ENCODE data around the gene TRIM24.

Gene TRIM24

DNA sequence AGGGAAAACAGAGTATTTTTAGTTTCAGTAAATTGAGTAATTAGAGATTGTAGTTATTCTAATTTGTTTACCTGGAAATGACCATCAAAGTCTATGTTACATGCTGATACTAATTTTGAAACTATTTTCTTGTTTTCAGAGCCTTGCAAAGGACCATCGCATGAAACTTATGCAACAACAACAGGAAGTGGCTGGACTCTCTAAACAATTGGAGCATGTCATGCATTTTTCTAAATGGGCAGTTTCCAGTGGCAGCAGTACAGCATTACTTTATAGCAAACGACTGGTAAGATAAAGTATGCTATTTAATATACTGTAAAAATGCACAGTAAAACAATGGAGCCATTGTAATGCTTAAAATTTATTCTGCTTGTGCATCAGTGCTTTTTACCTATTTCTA is 78.5 kb downstream of the TRIM24 start:
- Histone ChIP-seq H3K4me1 (no peaks in the 10 kb centered on the region), H3K27me3 (no peaks in the 10 kb centered on the region), H3K36me3 (peaks cover 48% of the 10 kb centered on the region), H3K9me3 (no peaks in the 10 kb centered on the region), H3K4me3 (ENCODE audit: low read depth, low read length) (no peak overlapping the region)
- no peak for DNase-seq
- TF ChIP-seq, protein P1, sequence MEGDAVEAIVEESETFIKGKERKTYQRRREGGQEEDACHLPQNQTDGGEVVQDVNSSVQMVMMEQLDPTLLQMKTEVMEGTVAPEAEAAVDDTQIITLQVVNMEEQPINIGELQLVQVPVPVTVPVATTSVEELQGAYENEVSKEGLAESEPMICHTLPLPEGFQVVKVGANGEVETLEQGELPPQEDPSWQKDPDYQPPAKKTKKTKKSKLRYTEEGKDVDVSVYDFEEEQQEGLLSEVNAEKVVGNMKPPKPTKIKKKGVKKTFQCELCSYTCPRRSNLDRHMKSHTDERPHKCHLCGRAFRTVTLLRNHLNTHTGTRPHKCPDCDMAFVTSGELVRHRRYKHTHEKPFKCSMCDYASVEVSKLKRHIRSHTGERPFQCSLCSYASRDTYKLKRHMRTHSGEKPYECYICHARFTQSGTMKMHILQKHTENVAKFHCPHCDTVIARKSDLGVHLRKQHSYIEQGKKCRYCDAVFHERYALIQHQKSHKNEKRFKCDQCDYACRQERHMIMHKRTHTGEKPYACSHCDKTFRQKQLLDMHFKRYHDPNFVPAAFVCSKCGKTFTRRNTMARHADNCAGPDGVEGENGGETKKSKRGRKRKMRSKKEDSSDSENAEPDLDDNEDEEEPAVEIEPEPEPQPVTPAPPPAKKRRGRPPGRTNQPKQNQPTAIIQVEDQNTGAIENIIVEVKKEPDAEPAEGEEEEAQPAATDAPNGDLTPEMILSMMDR (IDR thresholded peaks at IDR 0.05; ENCODE audit: low read depth, low read length) = no peak

DNA sequence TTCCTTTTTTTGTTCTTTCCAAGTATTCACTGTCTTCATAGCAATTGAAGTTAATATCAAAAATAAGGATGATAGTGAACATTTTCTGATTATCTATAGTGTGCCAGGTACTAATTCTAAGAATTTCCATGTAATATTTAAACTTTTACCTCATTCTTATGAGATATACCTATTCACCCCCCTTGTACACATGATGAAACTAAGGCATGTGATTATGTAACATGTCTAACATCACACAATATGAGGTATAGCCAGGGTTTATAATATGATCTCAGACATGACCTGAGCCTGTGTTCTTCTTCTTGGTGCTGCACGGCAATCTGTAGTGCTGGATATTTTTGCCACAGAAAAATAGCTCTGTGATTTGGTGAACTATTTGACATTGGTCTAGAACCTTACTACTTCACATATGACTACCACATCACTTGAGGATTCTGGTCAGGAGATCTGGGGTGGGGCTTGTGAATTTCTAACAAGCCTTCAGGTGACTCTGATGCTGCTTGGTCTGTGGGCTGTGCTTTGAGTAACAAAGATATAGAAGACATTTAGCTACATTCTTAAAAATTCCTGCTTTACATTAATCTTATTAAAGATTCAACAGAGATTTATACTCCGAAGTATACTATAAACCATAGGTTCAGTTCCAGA is 79.1 kb downstream of the TRIM24 start:
- H3K36me3 ChIP-seq = peaks cover 53% of the 10 kb centered on the region
- no peak for DNase-seq
- TF ChIP-seq, protein P1 (IDR thresholded peaks at IDR 0.05; ENCODE audit: low read depth, low read length) = no peak
- H3K4me3 ChIP-seq (ENCODE audit: low read depth, low read length) = no peak overlapping the region
- no peaks in the 10 kb centered on the region for H3K27me3 ChIP-seq
- H3K4me1 ChIP-seq = no peaks in the 10 kb centered on the region
- no peaks in the 10 kb centered on the region for H3K9me3 ChIP-seq

DNA sequence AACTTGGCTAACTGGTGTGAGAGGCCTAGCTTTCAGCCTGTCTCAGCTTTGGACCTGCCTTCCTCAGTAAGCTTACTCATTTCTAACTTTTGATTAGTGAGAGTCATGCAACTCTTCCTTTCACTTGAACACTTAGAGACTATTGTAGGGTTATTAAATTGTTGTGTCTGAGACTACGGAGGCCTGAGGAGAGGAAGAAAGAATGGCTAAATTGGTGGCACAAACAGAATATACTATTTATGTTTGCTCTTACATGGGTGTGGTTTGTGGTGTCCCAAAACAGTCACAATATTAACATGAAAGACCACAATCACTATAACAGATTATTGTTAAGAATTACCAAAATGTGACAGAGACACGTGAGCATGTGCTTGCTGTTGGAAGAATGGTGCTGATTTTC is 82.1 kb downstream of the TRIM24 start:
- no peaks in the 10 kb centered on the region for H3K4me1 ChIP-seq
- TF ChIP-seq, protein P1 (IDR thresholded peaks at IDR 0.05; ENCODE audit: low read depth, low read length) = no peak
- no peaks in the 10 kb centered on the region for H3K9me3 ChIP-seq
- no peak for DNase-seq
- no peak overlapping the region for H3K4me3 ChIP-seq (ENCODE audit: low read depth, low read length)
- H3K27me3 ChIP-seq = no peaks in the 10 kb centered on the region
- H3K36me3 ChIP-seq = peaks cover 78% of the 10 kb centered on the region

DNA sequence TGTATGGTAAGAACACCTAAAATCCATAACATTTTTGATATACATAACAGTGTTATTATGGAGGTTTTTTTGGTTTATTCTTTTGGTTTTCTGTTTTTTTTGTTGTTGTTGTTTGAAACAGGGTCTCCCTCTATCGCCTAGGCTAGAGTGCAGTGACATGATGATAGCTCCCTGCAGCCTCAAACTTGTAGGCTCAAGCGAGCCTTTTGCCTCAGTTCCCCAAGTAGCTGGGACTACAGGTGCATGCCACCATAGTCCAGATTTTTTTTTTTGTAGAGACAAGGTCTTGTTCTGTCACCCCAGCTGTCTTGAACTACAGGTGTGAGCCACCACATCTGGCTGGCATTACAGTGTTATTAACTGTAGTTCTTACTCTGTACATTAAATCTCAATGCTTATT is 83.7 kb downstream of the TRIM24 start:
- no peak for DNase-seq
- Histone ChIP-seq H3K9me3 (no peaks in the 10 kb centered on the region), H3K4me3 (ENCODE audit: low read depth, low read length) (no peak overlapping the region), H3K36me3 (peaks cover 69% of the 10 kb centered on the region), H3K27me3 (no peaks in the 10 kb centered on the region), H3K4me1 (no peaks in the 10 kb centered on the region)
- TF ChIP-seq, protein P1 (IDR thresholded peaks at IDR 0.05; ENCODE audit: low read depth, low read length) = no peak

DNA sequence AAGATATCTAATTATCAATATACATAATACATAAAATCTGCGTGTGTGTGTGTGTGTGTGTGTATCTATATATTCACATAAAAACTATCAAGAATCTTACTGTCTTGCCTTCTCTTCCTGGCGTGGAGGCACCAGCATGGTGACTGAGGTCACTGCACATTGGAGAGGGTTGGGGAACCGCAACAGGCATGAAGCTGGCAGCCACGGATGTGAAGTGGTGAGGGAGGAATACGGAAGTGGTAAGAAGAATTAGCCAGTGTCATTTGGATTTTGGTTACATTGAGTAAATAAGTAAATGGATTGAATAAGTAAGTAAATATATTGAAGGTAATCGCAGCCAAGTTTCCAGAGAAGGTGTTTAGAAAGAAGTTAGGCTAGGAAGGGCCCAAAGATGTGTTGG is 85.1 kb downstream of the TRIM24 start:
- no peak for DNase-seq
- Histone ChIP-seq H3K27me3 (no peaks in the 10 kb centered on the region), H3K4me1 (no peaks in the 10 kb centered on the region), H3K9me3 (no peaks in the 10 kb centered on the region), H3K4me3 (ENCODE audit: low read depth, low read length) (no peak overlapping the region), H3K36me3 (peaks cover 62% of the 10 kb centered on the region)
- TF ChIP-seq, protein P1 (IDR thresholded peaks at IDR 0.05; ENCODE audit: low read depth, low read length) = no peak

DNA sequence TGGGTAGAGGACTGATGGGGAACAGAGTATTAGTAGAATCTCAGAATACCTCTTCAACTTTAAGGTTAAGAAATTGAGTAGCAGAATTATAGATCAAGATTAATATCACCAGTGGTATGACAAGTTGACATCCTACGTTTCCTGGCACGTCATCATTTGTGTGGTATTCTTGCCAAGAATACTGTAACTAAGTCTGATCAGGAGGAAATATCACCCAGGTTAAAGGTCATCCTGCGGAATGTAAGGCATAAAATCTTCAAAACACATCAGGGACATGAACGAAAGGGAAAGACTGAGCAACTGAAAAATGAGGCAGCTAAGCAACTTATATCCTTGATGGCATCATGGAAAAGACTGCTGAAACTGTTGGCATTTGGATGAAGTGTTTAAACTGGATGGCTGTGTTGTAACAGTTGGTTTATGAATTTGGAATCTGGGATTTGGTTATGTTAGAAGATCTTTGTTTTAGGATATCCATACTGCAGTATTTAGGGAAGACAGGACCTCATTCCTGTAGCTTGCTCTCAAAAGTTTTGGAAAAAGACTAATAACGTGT is 86.1 kb downstream of the TRIM24 start:
- no peaks in the 10 kb centered on the region for H3K9me3 ChIP-seq
- TF ChIP-seq, protein P1 (IDR thresholded peaks at IDR 0.05; ENCODE audit: low read depth, low read length) = no peak
- peaks cover 66% of the 10 kb centered on the region for H3K36me3 ChIP-seq
- DNase-seq = no peak
- H3K4me3 ChIP-seq (ENCODE audit: low read depth, low read length) = no peak overlapping the region
- no peaks in the 10 kb centered on the region for H3K27me3 ChIP-seq
- H3K4me1 ChIP-seq = no peaks in the 10 kb centered on the region

All from BE2C (cell line).